Measurements from ENCODE around the gene DDAH1.

Gene DDAH1

DNA sequence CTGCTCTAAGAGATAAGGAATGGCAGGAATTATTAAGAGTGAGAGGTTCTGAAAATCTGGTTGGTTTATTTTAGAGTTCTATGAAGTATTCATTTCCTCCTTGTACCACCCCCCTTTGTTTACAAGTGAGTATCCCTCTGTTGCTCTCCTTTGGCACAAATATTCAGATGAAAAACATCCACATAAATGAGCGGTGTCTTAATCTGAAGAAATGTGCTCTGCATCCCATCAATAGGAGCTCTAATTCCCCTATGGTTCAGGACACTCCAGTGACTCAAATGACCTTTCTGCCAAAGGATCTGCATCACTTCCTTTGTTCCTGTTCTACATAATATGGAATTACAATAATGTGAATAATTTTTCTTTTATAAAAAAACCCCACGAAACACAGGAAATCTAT is 16.6 kb downstream of the DDAH1 start:
- H3K9me3 ChIP-seq = no peaks in the 10 kb centered on the region
- TF ChIP-seq, protein P1, sequence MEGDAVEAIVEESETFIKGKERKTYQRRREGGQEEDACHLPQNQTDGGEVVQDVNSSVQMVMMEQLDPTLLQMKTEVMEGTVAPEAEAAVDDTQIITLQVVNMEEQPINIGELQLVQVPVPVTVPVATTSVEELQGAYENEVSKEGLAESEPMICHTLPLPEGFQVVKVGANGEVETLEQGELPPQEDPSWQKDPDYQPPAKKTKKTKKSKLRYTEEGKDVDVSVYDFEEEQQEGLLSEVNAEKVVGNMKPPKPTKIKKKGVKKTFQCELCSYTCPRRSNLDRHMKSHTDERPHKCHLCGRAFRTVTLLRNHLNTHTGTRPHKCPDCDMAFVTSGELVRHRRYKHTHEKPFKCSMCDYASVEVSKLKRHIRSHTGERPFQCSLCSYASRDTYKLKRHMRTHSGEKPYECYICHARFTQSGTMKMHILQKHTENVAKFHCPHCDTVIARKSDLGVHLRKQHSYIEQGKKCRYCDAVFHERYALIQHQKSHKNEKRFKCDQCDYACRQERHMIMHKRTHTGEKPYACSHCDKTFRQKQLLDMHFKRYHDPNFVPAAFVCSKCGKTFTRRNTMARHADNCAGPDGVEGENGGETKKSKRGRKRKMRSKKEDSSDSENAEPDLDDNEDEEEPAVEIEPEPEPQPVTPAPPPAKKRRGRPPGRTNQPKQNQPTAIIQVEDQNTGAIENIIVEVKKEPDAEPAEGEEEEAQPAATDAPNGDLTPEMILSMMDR (IDR thresholded peaks at IDR 0.05) = no peak
- H3K27me3 ChIP-seq = no peaks in the 10 kb centered on the region
- H3K4me3 ChIP-seq = no peak overlapping the region
- no peak for DNase-seq
- peaks cover 0 to 24% (median 9%) of the 10 kb centered on the region in 4 donors for H3K4me1 ChIP-seq
- H3K36me3 ChIP-seq = no peaks in the 10 kb centered on the region
- intact Hi-C loops (cut with DNase I; ENCODE audit: low total_unique reads) = no loop called here
- no peak overlapping the region for H3K27ac ChIP-seq

DNA sequence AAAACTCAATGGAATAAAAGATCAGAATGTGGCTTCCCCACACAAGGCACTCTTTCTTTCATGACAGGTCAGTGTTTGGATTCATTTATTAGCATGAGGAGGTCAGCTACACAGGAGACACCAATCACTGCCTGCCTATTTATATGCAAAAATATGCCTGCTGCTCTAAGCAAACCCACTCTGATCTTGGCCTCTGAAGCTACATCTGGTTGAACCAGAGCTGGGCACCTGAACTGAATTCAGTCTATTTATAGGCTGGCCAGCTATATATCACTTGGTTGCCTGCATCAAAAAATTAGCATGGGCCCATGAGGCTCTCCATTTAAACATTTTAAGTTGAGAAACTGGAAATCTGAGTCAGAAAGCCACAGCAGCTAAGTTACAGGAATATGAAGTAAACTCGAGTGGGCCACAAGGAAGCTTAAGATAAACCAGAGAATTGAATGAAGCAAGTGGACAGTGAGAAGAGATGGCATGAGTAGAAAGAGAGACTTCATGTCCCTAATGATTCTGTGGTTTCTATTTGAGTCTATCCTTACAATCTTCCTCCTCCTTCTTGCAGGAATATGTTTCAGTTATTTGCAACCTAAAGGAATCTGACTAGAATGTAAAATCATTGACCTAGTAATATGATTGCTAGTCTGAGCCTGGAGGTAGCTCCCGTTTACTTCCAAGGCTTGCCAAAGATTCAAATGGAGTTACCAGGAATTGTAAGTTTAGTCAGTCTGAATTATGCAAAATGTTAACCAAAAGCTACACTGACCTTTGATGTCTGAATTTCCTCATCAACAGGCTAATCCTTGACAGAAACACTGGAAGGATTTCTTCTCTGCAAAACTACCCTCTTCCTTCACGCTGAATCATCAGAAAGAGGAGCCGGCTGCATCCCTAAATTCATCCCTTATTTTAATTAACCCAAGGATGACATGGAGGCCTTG is 17.7 kb downstream of the DDAH1 start:
- Histone ChIP-seq H3K27ac (no peak overlapping the region), H3K4me3 (no peak overlapping the region), H3K9me3 (no peaks in the 10 kb centered on the region), H3K4me1 (peaks cover 0 to 17% (median 9%) of the 10 kb centered on the region in 4 donors), H3K36me3 (no peaks in the 10 kb centered on the region), H3K27me3 (no peaks in the 10 kb centered on the region)
- DNase-seq = no peak
- TF ChIP-seq, protein P1 (IDR thresholded peaks at IDR 0.05) = no peak
- intact Hi-C loops (cut with DNase I; ENCODE audit: low total_unique reads) = no loop called here

DNA sequence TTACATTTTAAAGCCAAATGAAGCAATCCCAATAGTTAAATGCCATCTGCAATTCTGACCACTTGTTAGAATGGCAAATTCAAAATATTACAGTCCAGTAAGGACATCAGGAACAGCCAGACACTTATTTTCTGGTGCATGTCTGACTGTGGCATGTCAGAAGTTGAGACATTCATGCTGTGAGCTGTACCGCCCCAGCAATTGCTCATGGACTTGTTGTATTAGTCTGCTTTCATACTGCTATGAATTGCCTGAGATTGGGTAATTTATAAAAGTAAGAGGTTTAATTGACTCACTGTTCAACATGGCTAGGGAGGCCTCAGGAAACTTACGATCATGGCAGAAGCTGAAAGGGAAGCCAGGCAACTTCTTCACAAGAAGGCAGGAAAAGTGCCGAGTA is 19.1 kb downstream of the DDAH1 start:
- TF ChIP-seq, protein P1 (IDR thresholded peaks at IDR 0.05) = no peak
- DNase-seq = no peak
- no peaks in the 10 kb centered on the region for H3K27me3 ChIP-seq
- intact Hi-C loops (cut with DNase I; ENCODE audit: low total_unique reads) = no loop called here
- no peak overlapping the region for H3K4me3 ChIP-seq
- no peaks in the 10 kb centered on the region for H3K9me3 ChIP-seq
- H3K4me1 ChIP-seq = peaks cover 0 to 22% (median 7%) of the 10 kb centered on the region in 4 donors
- H3K27ac ChIP-seq = no peak overlapping the region
- no peaks in the 10 kb centered on the region for H3K36me3 ChIP-seq

DNA sequence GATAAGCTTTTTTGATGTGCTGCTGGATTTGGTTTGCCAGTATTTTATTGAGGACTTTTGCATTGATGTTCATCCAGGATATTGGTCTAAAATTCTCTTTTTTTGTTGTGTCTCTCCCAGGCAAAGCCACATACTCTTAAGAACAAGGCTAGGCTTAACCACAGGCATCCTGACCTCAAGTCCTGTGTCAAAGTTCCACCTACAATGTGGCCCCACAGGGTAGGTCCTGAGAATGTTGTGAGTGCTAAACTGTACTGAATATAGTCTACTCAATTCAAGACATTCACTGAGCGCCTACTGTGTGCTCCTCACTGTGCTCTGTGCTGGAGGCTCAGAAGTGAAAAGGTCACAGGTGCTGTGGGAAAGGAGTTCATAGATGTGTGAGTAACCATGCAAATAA is 20.6 kb downstream of the DDAH1 start:
- intact Hi-C loops (cut with DNase I; ENCODE audit: low total_unique reads) = no loop called here
- DNase-seq = no peak
- TF ChIP-seq, protein P1 (IDR thresholded peaks at IDR 0.05) = no peak
- Histone ChIP-seq H3K36me3 (no peaks in the 10 kb centered on the region), H3K27me3 (no peaks in the 10 kb centered on the region), H3K4me1 (peaks cover 0 to 32% (median 9%) of the 10 kb centered on the region in 4 donors), H3K9me3 (no peaks in the 10 kb centered on the region), H3K4me3 (no peak overlapping the region), H3K27ac (no peak overlapping the region)

DNA sequence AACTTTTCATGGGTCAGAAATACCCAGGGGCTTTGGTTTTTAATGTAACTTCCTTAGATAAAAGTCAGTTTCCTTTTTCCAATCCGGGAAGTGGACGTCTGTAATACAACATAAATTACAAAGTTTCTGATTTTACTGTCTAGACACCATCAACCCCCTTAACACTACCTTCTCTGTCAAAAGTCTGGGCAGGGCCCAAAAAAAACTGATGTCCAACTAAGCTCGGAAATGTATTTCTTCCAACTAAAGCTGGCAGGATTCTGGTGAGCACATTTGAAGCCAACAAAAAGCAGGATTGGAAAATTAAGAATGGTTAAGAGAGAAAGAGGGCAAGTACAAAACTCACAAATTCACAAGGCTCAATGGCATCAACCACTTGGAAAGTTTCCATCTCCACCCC is 24.3 kb downstream of the DDAH1 start:
- no peak for DNase-seq
- H3K27ac ChIP-seq = peak overlapping the region; percentile 22 to 40
- no peaks in the 10 kb centered on the region for H3K9me3 ChIP-seq
- no peak overlapping the region for H3K4me3 ChIP-seq
- peaks cover 0 to 18% (median 6%) of the 10 kb centered on the region in 4 donors for H3K4me1 ChIP-seq
- intact Hi-C loops (cut with DNase I; ENCODE audit: low total_unique reads) = no loop called here
- H3K36me3 ChIP-seq = no peaks in the 10 kb centered on the region
- TF ChIP-seq, protein P1 (IDR thresholded peaks at IDR 0.05) = no peak
- no peaks in the 10 kb centered on the region for H3K27me3 ChIP-seq

Measured in tibial artery (tissue), 4 donors.